ENCODE results near the gene PNPLA7. TPM values are rescaled to one million over a fixed set of nuclear protein-coding genes. Genes with fewer than 3 reads are reported as not detected.

The PNPLA7 gene
- polyA plus RNA-seq, 1 of the 3 experiments (the other 2 are of a cell fraction): 0.99 TPM

DNA sequence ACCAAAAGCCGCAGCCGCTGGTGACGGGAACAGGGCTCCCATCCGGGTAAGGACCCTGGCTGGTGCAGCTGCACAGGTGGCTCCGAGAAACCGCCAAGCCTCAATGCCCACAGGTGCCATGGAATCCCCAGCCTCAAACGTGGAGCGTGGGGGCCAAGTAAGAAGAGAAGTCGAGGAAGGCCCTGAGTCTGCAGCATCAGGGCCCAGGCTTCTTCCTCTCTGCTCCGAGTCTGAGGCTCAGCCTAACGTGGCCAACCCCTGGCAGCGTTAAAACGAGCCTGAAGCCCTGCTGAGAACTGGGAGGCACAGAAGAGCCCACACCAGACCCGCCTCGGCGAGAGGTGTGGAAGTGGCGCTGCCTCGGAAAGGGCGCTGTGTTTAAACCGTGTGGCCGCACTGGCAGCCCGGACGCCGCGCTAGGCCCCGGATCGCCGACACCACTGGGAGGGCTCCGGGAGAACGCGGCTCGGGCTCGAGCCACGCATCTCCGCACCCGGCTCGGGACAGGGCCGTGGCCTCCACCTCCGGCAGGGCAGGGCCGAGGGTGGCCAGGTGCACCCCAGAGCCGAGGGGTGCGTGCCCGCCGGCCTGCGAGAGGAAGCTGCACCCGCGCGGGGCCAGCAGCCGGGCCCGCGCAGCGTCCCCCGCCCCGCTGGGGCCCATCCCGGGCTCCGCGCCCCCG is 39.4 kb upstream of the PNPLA7 start:
- POLR2A ChIA-PET: interaction anchor here (1.1 kb wide), 1 partner anchor 37 kb away, joined by 3 read pairs; no protein-coding TSS in a partner anchor
- H3K9ac ChIP-seq: peak overlapping the region; percentile 70; the same call in 1 of the 2 replicates
- peaks cover 19% of the 10 kb centered on the region for H4K20me1 ChIP-seq (ENCODE audit: insufficient read depth)
- H3K4me2 ChIP-seq: peak overlapping the region; percentile 92
- WGBS (ENCODE audit: low lambda C conversion rate): 33% methylated on average over 14 of the region's 58 CpGs
- H3K9me3 ChIP-seq: no peaks in the 10 kb centered on the region
- peak; percentile 70 for DNase-seq
- no peak overlapping the region for H2AFZ ChIP-seq (ENCODE audit: low read depth)
- H3K27ac ChIP-seq (ENCODE audit: low read depth in 2 of 2, low read length in 1 of 2): peak overlapping the region in 1 of 2 experiments; percentile 20; a peak in 1 of 4 replicates
- no peaks in the 10 kb centered on the region for H3F3A ChIP-seq (replicated peaks; ENCODE audit: insufficient read depth)
- H3K36me3 ChIP-seq (replicated peaks in 1 of 2; ENCODE audit: control insufficient read depth in 1 of 2, insufficient read depth in 2 of 2, low read length in 1 of 2): peaks cover 9 to 32% of the 10 kb centered on the region in 2 experiments
- no peaks in the 10 kb centered on the region for H3K9me2 ChIP-seq
- H3K79me2 ChIP-seq (ENCODE audit: insufficient read depth): peaks cover 21% of the 10 kb centered on the region
- H3K4me3 ChIP-seq (ENCODE audit: low read depth in 2 of 2, low read length in 1 of 2): peak overlapping the region; percentile 68 to 86
- CTCF ChIA-PET: interaction anchor here (1.4 to 4.2 kb wide), 2 partner anchors 10 to 16 kb away, joined by 3 to 27 read pairs; partner anchors contain the start of genes ARRDC1 and DPH7
- H3K27me3 ChIP-seq (ENCODE audit: insufficient read depth): no peaks in the 10 kb centered on the region
- H3K4me1 ChIP-seq (ENCODE audit: control insufficient read depth in 1 of 2, insufficient read depth in 2 of 2, low read depth in 1 of 2, low read length in 1 of 2): peaks cover 9 to 18% of the 10 kb centered on the region in 2 experiments; a peak in 2 of 4 replicates
- TF ChIP-seq TCF12 (IDR thresholded peaks at IDR 0.05) (no peak), EZH2phosphoT487 (IDR thresholded peaks at IDR 0.05; ENCODE audit: borderline replicate concordance, low read depth) (no peak), POLR2AphosphoS5 (IDR thresholded peaks at IDR 0.05; ENCODE audit: low read depth, low read length) (no peak), RCOR1 (IDR thresholded peaks at IDR 0.05; ENCODE audit: low read length) (no peak), FOSL2 (IDR thresholded peaks at IDR 0.05; ENCODE audit: borderline replicate concordance, low read depth) (no peak), FOXJ3 (CRISPR knock-in tag; IDR thresholded peaks at IDR 0.05) (no peak), RAD21 (IDR thresholded peaks at IDR 0.05; ENCODE audit: low read length) (no peak), EP300 (IDR thresholded peaks at IDR 0.05; ENCODE audit: borderline replicate concordance in 1 of 2, low read depth in 1 of 2, low read length in 1 of 2) (no peak), TAF1 (IDR thresholded peaks at IDR 0.05; ENCODE audit: borderline replicate concordance, low read depth, low read length) (no peak), YY1 (IDR thresholded peaks at IDR 0.05; ENCODE audit: low read depth) (no peak), ELF1 (IDR thresholded peaks at IDR 0.05) (no peak), JUND (IDR thresholded peaks at IDR 0.05) (no peak), RFX5 (IDR thresholded peaks at IDR 0.05; ENCODE audit: low read length) (no peak), SIN3A (IDR thresholded peaks at IDR 0.05; ENCODE audit: borderline replicate concordance, low read depth, low read length) (no peak)
- TF ChIP-seq, protein P1, sequence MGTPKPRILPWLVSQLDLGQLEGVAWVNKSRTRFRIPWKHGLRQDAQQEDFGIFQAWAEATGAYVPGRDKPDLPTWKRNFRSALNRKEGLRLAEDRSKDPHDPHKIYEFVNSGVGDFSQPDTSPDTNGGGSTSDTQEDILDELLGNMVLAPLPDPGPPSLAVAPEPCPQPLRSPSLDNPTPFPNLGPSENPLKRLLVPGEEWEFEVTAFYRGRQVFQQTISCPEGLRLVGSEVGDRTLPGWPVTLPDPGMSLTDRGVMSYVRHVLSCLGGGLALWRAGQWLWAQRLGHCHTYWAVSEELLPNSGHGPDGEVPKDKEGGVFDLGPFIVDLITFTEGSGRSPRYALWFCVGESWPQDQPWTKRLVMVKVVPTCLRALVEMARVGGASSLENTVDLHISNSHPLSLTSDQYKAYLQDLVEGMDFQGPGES (IDR thresholded peaks at IDR 0.05; ENCODE audit: low read depth, low read length): no peak
- TF ChIP-seq, protein P2, sequence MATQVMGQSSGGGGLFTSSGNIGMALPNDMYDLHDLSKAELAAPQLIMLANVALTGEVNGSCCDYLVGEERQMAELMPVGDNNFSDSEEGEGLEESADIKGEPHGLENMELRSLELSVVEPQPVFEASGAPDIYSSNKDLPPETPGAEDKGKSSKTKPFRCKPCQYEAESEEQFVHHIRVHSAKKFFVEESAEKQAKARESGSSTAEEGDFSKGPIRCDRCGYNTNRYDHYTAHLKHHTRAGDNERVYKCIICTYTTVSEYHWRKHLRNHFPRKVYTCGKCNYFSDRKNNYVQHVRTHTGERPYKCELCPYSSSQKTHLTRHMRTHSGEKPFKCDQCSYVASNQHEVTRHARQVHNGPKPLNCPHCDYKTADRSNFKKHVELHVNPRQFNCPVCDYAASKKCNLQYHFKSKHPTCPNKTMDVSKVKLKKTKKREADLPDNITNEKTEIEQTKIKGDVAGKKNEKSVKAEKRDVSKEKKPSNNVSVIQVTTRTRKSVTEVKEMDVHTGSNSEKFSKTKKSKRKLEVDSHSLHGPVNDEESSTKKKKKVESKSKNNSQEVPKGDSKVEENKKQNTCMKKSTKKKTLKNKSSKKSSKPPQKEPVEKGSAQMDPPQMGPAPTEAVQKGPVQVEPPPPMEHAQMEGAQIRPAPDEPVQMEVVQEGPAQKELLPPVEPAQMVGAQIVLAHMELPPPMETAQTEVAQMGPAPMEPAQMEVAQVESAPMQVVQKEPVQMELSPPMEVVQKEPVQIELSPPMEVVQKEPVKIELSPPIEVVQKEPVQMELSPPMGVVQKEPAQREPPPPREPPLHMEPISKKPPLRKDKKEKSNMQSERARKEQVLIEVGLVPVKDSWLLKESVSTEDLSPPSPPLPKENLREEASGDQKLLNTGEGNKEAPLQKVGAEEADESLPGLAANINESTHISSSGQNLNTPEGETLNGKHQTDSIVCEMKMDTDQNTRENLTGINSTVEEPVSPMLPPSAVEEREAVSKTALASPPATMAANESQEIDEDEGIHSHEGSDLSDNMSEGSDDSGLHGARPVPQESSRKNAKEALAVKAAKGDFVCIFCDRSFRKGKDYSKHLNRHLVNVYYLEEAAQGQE (IDR thresholded peaks at IDR 0.05; ENCODE audit: low read depth, low read length): no peak
- TF ChIP-seq, protein P3, sequence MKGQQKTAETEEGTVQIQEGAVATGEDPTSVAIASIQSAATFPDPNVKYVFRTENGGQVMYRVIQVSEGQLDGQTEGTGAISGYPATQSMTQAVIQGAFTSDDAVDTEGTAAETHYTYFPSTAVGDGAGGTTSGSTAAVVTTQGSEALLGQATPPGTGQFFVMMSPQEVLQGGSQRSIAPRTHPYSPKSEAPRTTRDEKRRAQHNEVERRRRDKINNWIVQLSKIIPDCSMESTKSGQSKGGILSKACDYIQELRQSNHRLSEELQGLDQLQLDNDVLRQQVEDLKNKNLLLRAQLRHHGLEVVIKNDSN (IDR thresholded peaks at IDR 0.05; ENCODE audit: borderline replicate concordance, low read depth): no peak
- TF ChIP-seq, protein P4, sequence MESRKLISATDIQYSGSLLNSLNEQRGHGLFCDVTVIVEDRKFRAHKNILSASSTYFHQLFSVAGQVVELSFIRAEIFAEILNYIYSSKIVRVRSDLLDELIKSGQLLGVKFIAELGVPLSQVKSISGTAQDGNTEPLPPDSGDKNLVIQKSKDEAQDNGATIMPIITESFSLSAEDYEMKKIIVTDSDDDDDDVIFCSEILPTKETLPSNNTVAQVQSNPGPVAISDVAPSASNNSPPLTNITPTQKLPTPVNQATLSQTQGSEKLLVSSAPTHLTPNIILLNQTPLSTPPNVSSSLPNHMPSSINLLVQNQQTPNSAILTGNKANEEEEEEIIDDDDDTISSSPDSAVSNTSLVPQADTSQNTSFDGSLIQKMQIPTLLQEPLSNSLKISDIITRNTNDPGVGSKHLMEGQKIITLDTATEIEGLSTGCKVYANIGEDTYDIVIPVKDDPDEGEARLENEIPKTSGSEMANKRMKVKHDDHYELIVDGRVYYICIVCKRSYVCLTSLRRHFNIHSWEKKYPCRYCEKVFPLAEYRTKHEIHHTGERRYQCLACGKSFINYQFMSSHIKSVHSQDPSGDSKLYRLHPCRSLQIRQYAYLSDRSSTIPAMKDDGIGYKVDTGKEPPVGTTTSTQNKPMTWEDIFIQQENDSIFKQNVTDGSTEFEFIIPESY (IDR thresholded peaks at IDR 0.05; ENCODE audit: borderline replicate concordance, low read depth): no peak

Data from SK-N-SH (cell line).